NCI-H526 treated with DMSO at 0.1 percent for 48 hours (cell line): Measurements from ENCODE around the gene MALL.
"Not testable (repeated sequence)": the region's sequence is repeated elsewhere in the genome, so short reads cannot be mapped to it uniquely, and the experiment has no call there.

Source experiments
- DNase-seq: peaks from one replicate; lab custom pipeline; 2025; lab: John Stamatoyannopoulos, UW

The MALL gene

DNA sequence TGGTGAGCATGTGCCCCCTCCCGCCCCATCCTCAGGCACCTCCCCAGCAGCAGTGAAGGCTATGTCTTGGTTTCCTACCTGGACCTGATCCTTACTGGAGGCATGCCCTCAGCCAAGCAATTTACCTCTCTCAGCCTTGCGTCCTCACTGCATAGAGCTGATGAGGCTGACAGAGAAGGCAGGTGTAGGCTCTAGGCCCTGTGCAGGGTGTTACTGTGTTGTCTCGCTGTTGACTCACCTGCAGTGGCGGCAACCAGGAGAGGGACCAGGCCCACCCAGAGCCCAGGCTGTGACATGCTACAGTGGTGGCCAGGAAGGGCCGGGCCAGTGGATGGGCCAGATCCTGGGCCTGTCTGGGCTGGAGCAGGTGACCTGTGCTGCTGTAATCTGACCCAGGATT, 65.9 kb downstream of the MALL start:
- DNase-seq, result not testable (repeated sequence)

- not testable (repeated sequence) for DNase-seq
Measured at GRCh38 chr2:110048255-110049197, 67.1 kb downstream of the MALL start.

DNA sequence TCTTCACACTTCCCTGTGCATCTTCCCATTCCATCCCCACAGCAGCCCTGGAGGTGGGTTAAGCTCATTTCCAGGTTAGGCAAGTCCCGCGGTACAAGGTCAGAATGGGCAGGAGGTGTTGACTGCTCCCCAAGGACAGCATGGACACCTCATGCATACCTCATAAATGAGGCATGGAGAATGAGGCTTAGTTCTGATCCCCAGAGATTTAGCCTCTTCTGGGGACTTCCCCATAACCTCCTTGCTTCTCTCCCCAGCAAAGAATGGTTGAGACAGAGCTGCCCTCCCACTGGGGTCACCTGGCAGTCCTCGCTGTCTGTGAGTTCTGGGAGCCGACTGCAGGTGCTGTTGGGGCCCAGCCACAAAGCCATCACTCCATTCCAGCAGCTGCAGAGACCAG, 68.4 kb downstream of the MALL start:
- not testable (repeated sequence) for DNase-seq

DNA sequence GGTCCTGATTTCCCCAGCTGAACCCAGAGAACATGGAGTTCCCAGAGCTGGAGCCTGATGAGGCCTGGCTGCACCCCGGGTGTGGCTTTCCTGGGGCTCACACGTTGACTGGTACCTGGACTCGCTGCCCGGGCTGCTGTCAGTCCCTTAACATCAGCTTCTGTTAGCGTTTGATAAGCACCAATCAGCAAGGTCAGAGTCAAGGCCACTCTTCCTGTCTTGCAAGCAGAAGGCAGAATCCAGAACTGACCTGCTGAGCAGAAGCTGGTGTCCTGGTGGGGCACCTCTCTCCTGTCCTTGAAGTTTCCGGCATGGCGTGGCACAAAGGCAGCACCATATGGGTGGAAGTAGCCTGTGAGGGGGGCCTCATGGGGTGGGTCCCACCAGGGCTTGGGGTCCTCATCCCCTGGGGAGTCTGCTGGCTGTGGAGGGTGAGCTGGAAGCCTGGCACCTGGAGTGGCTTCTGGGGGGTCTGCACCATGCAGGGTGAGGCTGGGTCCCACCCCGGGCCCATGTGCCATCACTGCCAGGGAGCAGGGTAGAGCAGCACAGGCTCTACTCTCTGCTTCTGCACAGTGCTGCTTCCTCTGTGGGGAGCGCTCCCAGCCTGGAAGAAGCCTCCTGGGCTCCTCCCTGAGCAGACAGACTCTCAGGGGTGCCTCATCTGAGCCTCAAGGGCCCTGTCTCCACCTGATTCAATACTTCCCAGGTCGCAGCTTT, 73.5 kb downstream of the MALL start:
- DNase-seq, result not testable (repeated sequence)

GRCh38 chr2:110037336-110037735, 78.3 kb downstream of the MALL start:
- not testable (repeated sequence) for DNase-seq

DNA sequence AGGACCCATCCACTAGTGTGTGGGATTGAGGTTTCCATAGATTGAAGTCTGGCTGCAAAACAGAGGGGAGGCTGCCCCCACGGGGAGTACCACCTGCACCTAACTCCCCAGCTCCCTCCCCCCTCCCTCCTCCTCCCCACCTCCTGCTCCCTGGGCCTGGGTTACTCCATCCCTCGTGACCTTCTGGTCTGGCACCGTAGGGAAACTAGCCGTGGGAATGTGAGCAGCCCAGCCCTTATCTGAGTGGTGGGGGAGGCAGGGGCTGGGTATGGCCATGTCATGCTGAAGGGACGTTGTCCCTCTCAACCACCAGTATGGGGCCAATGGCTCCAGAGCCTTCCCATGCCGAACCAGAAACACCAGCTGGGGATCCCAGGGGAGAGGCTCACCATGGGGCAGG, 80.2 kb downstream of the MALL start:
- not testable (repeated sequence) for DNase-seq

DNA sequence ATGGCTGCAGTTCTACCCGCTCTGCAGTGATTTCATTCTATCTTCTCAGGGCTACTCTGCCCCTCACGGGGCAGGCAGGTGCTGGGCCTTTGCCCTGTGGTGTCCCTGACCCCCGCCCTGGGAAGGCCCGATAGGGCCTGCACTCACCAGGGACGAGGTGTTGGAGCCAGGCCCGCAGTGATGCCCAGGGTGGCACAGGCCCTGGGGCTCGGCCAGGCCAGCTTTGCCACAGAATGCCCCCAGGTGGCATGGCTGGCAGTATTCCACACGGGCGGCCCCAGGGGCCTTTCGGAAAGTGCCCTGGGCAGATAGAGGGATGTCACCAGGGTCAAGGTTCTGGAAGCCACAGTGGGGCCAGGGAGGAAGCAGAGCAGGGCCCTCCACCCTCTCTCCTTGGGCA, 80.7 kb downstream of the MALL start:
- not testable (repeated sequence) for DNase-seq
